ENCODE measurements around the gene ASTL.
A peak's percentile ranks its signal among the peaks of the same experiment; 100 is the strongest.

Gene ASTL

GRCh38 chr2:96153991-96154431 is 15.7 kb upstream of the ASTL start:
- intact Hi-C loops (cut with DNase I; ENCODE audit: low total_unique reads) = no loop called here
- Histone ChIP-seq H3K4me1 (no peaks in the 10 kb centered on the region), H3K27me3 (peaks cover 0 to 23% of the 10 kb centered on the region in 2 donors), H3K27ac (no peak overlapping the region), H3K4me3 (no peak overlapping the region), H3K36me3 (no peaks in the 10 kb centered on the region), H3K9me3 (no peaks in the 10 kb centered on the region)
- no peak for TF ChIP-seq CTCF (IDR thresholded peaks at IDR 0.05)
- peak in 1 of 2 donors; percentile 59 for DNase-seq

- no peak overlapping the region for H3K27ac ChIP-seq
- peaks cover 0 to 23% of the 10 kb centered on the region in 2 donors for H3K27me3 ChIP-seq
- intact Hi-C loops (cut with DNase I; ENCODE audit: low total_unique reads) = no loop called here
- H3K9me3 ChIP-seq = no peaks in the 10 kb centered on the region
- H3K36me3 ChIP-seq = no peaks in the 10 kb centered on the region
- DNase-seq = peak in 1 of 2 donors; percentile 52
- H3K4me1 ChIP-seq = peaks cover 0 to 4% (median under 1%) of the 10 kb centered on the region in 4 donors
- no peak for TF ChIP-seq CTCF (IDR thresholded peaks at IDR 0.05)
- H3K4me3 ChIP-seq = no peak overlapping the region
Observed at GRCh38 chr2:96153291-96153713, 15.0 kb upstream of the ASTL start.

GRCh38 chr2:96152304-96153161 is 14.2 kb upstream of the ASTL start:
- peaks cover 0 to 17% of the 10 kb centered on the region in 2 donors for H3K27me3 ChIP-seq
- H3K9me3 ChIP-seq = no peaks in the 10 kb centered on the region
- intact Hi-C loops (cut with DNase I; ENCODE audit: low total_unique reads) = no loop called here
- peak in 1 of 2 donors; percentile 45 for DNase-seq
- H3K4me1 ChIP-seq = peaks cover 0 to 6% (median 2%) of the 10 kb centered on the region in 4 donors
- TF ChIP-seq CTCF (IDR thresholded peaks at IDR 0.05) = no peak
- H3K27ac ChIP-seq = no peak overlapping the region
- H3K4me3 ChIP-seq = no peak overlapping the region
- H3K36me3 ChIP-seq = no peaks in the 10 kb centered on the region

GRCh38 chr2:96151595-96152303 is 13.4 kb upstream of the ASTL start:
- Histone ChIP-seq H3K9me3 (no peaks in the 10 kb centered on the region), H3K27ac (no peak overlapping the region), H3K4me1 (peaks cover 0 to 11% (median 3%) of the 10 kb centered on the region in 4 donors), H3K36me3 (no peaks in the 10 kb centered on the region), H3K4me3 (no peak overlapping the region), H3K27me3 (peaks cover 0 to 9% of the 10 kb centered on the region in 2 donors)
- intact Hi-C loops (cut with DNase I; ENCODE audit: low total_unique reads) = no loop called here
- no peak for TF ChIP-seq CTCF (IDR thresholded peaks at IDR 0.05)
- no peak for DNase-seq

GRCh38 chr2:96150791-96151594 is 12.7 kb upstream of the ASTL start:
- peak in 1 of 2 donors; percentile 47 for DNase-seq

More at GRCh38 chr2:96150791-96151594, 12.7 kb upstream of the ASTL start:
- no peak for TF ChIP-seq CTCF (IDR thresholded peaks at IDR 0.05)
- H3K27ac ChIP-seq = no peak overlapping the region
- no peaks in the 10 kb centered on the region for H3K36me3 ChIP-seq
- H3K9me3 ChIP-seq = no peaks in the 10 kb centered on the region
- H3K4me3 ChIP-seq = no peak overlapping the region
- peaks cover 0 to 4% of the 10 kb centered on the region in 2 donors for H3K27me3 ChIP-seq
- intact Hi-C loops (cut with DNase I; ENCODE audit: low total_unique reads) = no loop called here
- H3K4me1 ChIP-seq = peaks cover 0 to 19% (median 7%) of the 10 kb centered on the region in 4 donors

All from tibial artery (tissue), 4 donors.